PC-9 (cell line): Measurements from ENCODE around the gene GYPC.

Source experiments
- CTCF ChIP-seq: fragments of 200-600 bp; sonication (generic); conservative IDR thresholded peaks from 2 replicates; pipeline ENCODE4 v1.6.1; 2017; ENCODE audit warnings: mixed run types, antibody characterized with exemption, mild to moderate bottlenecking, moderate library complexity
- EZH2 ChIP-seq: fragments of 200-600 bp; sonication (generic); IDR thresholded peaks from 2 replicates; pipeline ENCODE4 v1.8.0; 2017; ENCODE audit warnings: antibody characterized with exemption, low read depth

GRCh38 chr2:126649101-126649500, 6.9 kb upstream of the GYPC start:
- TF ChIP-seq CTCF (no peak), EZH2 (no peak)
